ENCODE results near the gene AP2B1. TPM values are rescaled to one million over a fixed set of nuclear protein-coding genes. Genes with fewer than 3 reads are reported as not detected.

The AP2B1 gene
- total RNA-seq, 1 donor from 2014 or later = 79.5 TPM

GRCh38 chr17:35769895-35770486 lies 182.9 kb downstream of the AP2B1 start:
- DNase-seq (ENCODE audit: low read depth in 2 of 2) = no peak

- no peak for DNase-seq (ENCODE audit: low read depth in 2 of 2)
Observed at GRCh38 chr17:35773129-35773528, 186.0 kb downstream of the AP2B1 start.

- peak in 1 of 2 donors; percentile 36 for DNase-seq (ENCODE audit: low read depth in 2 of 2)
Observed at GRCh38 chr17:35773679-35774425, 186.7 kb downstream of the AP2B1 start.

DNA sequence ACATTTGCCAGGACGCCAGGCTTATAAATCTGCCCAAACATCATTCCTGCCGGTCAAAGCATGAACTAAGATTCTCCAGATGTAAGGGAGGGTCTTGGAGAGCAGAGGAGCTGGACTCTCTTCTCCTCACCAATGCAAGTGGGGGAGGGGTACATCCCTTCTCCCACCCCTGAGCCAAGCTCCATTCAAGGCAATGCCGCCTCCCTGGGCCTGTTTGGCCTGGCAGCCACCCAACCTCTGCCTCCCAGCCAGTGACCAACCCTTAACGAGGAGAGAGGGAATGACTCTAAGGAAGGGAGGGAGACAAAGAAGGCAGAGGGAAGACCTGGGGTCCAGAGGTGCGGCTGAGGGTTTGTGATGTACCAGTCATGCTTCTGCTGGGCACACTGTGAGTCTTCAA lies 187.4 kb downstream of the AP2B1 start:
- peak in 1 of 2 donors; percentile 19 for DNase-seq (ENCODE audit: low read depth in 2 of 2)

GRCh38 chr17:35775039-35775438 lies 187.9 kb downstream of the AP2B1 start:
- DNase-seq (ENCODE audit: low read depth in 2 of 2) = no peak

GRCh38 chr17:35775583-35775982 lies 188.5 kb downstream of the AP2B1 start:
- DNase-seq (ENCODE audit: low read depth in 2 of 2) = no peak

Other genes with a start within 250 kb of the AP2B1 start
- gene SLFN11, start 213.7 kb upstream of the AP2B1 start, total RNA-seq = 54.1 and 55.7 TPM in 2 replicates
- 36.1 and 42.9 TPM in 2 replicates for gene SLFN12, start 154.8 kb upstream of the AP2B1 start, total RNA-seq
- gene SLFN13, start 138.6 kb upstream of the AP2B1 start, total RNA-seq = 2.7 and 3.2 TPM in 2 replicates
- under 0.01 TPM in 2 replicates for gene SLFN12L, start 49.6 kb upstream of the AP2B1 start, total RNA-seq
- gene SLFN14, start 26.5 kb upstream of the AP2B1 start, total RNA-seq = under 0.01 TPM in 1 of 2 replicates, not detected in the other
- 2.6 and 2.8 TPM in 2 replicates for gene PEX12, start 8.8 kb upstream of the AP2B1 start, total RNA-seq
- gene RASL10B, start 144.3 kb downstream of the AP2B1 start, total RNA-seq = under 0.01 and 0.13 TPM in 2 replicates
- under 0.01 TPM in 1 of 2 replicates, not detected in the other for gene GAS2L2, start 165.9 kb downstream of the AP2B1 start, total RNA-seq
- gene C17orf50, start 173.6 kb downstream of the AP2B1 start, total RNA-seq = not detected in 2 replicates
- 1.3 and 2.4 TPM in 2 replicates for gene MMP28, start 208.3 kb downstream of the AP2B1 start, total RNA-seq
- 62.6 and 74.3 TPM in 2 replicates for gene TAF15, start 222.2 kb downstream of the AP2B1 start, total RNA-seq

Measured in dermis microvascular lymphatic vessel endothelial cell (primary cell).